IPS-NIHi7 (cell line): ENCODE measurements around the gene SPNS1.
"Not testable (repeated sequence)": the region's sequence is repeated elsewhere in the genome, so short reads cannot be mapped to it uniquely, and the experiment has no call there.

Experiments
- DNase-seq: peaks from one replicate; pipeline ENCODE4 v3.0.0; 2012; ENCODE audit warnings: mixed read lengths; ENCODE audit errors: extremely low spot score

SPNS1 gene

DNA sequence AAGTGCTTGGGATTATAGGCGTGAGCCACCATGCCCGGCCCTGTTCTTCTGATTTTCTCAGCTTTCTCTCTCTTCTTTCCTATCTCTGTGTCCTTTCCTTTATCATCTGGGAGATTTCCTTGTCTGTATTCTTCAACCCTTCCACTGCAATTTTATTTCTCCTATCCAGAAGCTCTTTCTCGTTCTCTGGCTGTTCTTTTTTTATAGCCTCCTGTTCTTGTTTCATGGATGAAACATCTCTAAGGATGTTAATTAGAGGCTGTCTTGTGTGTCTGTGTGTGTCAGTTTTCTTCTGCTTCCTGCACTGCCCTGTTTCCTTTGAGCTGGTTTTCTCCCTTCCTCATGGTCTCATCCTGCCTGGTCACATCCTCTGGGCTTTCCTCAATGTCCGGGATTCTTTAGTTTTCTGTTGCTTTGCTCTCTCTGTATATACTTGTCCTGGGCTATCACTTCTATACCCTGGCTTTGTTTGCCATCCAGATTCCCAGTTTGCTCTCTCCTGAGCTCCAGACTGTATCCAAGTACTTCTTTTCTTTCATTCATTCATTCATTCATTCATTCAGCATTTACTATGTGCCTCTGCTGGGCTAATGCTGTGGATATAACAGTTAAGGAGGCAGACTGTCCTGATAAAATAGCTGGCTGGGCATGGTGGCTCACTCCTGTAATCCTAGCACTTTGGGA, 12.7 kb downstream of the SPNS1 start:
- no peak for DNase-seq

DNA sequence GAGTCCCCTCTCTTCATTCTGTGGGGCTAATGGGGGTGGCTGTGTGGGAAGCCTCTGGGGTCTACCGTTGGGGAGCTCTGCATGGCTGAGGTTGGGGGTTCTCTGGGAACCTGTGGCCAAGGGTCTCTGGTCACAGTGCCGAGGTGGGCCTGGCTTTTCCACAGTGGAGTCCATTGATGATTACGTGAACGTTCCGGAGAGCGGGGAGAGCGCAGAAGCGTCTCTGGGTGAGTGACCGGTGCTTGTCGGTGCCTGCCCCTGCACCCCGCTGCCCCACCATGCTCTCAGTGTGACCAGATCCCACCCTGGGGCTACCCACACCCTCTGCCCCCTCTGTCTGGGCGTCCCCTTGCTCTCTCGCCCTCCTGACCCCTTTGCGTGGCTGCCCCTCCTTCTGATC, 14.8 kb downstream of the SPNS1 start:
- no peak for DNase-seq

- no peak for DNase-seq
These were observed 15.9 kb downstream of the SPNS1 start for GRCh38 chr16:28990375-28991040.

GRCh38 chr16:28991687-28992086, 17.1 kb downstream of the SPNS1 start:
- no peak for DNase-seq

- DNase-seq: no peak
These were observed 17.9 kb downstream of the SPNS1 start for GRCh38 chr16:28992496-28992895.

- DNase-seq: no peak
These were observed 24.3 kb downstream of the SPNS1 start for GRCh38 chr16:28998837-28999236.

DNA sequence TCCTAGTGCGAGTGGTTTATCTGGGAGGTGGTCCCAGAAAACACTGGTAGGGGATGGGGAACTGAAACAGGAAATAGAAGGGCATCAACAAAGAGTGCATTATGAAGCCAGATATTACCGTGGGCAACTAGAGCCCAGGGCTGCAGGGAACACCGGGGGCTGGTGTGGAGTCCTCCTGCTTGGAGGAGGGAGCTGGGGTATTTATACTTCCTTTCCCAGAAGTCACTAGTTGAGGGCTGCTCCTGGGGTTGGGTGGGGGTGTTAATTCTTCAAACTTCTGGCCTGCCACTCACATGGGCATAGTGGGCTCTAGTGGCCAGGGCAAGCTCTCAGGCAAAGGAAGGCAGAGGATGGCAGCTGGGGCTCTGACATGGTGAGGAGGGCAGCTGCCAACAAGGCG, 25.0 kb downstream of the SPNS1 start:
- DNase-seq: no peak

- no peak for DNase-seq
These were observed 25.4 kb downstream of the SPNS1 start for GRCh38 chr16:29000019-29000418.

GRCh38 chr16:29004496-29005139, 30.0 kb downstream of the SPNS1 start:
- not testable (repeated sequence) for DNase-seq

DNA sequence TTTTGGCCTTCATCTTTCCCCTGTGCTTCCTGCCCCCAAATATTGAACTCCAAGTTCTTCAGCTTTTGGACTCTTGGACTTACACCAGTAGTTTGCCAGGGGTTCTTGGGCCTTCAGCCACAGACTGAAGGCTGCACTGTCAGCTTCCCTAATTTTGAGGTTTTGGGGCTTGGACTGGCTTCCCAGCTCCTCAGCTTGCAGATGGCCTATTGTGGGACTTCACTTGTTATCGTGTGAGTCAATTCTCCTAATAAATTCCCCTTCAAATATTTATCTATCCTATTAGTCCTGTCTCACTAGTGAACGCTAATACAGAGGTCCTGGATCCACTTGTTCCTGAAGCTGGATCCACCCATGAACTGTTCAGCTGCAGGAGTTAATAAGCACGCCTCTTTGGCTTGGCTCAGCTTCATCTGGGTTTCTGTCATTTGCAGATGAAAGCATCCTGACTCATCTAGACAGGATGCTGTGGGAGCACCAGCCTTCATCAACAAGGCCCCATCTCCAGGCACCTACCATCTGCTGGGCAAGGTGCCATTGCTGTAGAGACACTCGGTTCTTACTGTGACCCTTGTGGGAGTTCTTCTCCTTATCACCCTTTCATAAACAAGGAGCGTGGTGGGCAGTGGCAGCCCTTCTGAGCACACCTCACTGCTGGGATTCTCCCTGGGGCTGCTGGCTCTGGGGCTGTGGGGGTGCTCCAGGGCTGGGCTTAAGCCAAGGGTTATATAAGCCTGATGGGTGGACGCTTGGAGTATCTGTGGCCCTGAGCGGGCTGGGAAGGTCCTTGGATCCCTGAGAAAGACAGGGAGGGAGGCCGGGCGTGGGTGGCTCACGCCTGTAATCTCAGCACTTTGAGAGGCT, 33.4 kb downstream of the SPNS1 start:
- DNase-seq: no peak

GRCh38 chr16:29009050-29009837, 34.7 kb downstream of the SPNS1 start:
- DNase-seq: no peak

DNA sequence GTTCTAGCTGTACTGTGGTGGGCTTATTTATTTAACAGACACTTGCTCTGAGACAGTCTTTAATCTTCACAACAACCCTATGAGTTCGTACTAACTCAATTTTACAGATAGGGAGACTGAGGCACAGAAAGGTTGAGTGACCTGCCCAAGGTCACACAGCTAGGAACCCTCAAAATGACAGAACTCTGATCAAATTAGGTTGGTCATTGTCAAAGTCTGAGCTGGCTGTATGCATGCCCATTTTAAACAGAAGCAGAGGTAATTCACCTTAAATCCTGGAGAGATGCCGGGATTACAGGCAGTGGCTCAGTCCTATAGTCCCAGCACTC, 35.2 kb downstream of the SPNS1 start:
- no peak for DNase-seq

GRCh38 chr16:29011112-29011511, 36.5 kb downstream of the SPNS1 start:
- peak; percentile 67 for DNase-seq

- DNase-seq: no peak
These were observed 37.3 kb downstream of the SPNS1 start for GRCh38 chr16:29011851-29012250.

DNA sequence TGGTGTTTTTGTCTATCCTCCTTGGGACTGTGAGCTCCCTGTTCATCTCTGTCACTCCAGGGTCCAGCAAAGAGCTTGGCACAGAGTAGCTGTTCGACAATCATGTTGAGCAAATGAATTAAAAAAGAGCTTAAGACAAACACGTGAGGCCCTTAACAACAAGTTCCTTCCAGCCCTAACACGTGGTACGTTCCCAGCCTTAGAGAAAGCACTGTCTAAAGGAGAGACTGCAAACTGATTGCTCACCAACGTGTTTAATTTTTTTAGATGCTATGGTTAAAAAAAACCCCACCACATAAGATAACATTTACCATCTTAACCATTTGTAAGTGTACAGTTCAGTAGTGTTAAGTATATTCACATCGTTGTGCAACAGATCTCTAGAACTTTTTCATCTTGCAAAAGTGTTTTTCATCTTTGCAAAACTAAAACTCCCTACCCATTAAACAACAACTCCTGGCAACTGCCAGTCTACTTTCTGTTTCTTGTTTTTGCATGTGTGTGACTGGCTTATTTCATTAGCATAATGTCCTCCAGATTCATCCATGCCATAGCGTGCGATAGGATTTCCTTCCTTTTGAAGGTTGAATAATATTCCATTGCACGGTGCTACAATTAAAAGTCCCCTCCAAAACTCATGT, 38.5 kb downstream of the SPNS1 start:
- no peak for DNase-seq

GRCh38 chr16:29014561-29015069, 40.0 kb downstream of the SPNS1 start:
- no peak for DNase-seq

DNA sequence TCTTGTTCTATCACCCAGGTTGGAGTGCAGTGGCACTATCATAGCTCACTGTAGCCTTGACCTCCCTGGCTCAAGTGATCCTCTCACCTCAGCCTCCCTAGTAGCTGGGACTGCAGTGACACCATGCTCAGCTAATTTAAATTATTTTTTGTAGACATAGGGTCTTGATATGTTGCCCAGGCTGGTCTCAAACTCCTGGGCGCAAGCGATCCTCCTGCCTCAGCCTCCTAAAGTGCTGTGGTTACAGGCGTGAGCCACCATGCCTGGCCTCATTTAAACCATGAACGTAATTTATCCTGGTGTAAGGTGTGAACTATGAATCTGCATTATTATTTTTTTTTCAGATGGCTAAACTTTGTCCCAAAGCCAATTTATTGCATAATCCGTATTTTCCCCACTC, 47.6 kb downstream of the SPNS1 start:
- DNase-seq: no peak

- DNase-seq: no peak
These were observed 49.0 kb downstream of the SPNS1 start for GRCh38 chr16:29023279-29024277.

DNA sequence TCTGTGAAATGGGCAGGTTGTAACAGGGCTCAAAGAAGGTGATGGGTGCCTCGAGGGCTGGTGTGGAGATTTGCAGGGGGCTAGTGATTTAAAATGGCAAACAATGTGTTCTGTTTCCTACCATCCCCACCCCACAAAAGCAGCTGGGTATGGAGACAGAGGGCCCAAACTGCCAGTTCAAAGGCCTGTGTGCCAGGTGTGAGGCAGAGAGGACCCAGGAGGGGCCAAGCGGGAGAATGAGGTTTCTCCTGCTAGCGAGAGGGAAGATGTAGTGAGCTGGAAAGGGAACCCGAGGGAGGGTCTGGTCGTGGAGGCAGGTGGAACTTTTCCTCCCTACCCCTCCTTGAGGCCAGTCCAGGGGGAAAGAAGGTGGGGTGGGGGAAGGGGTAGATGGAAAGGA, 49.7 kb downstream of the SPNS1 start:
- DNase-seq: no peak

- no peak for DNase-seq
These were observed 50.6 kb downstream of the SPNS1 start for GRCh38 chr16:29025218-29025617.
